Ovary (tissue), 9 donors: ENCODE results near the gene ANKRD60. TPM values are rescaled to one million over a fixed set of nuclear protein-coding genes. Genes with fewer than 3 reads are reported as not detected.

ENCODE experiments used
- DNase-seq, 5 donors: peaks; one replicate each; pipeline ENCODE4 v3.0.0-alpha.2; 2019 to 2020
- H3K27ac ChIP-seq, 2 donors: fragments of 200-600 bp; one replicate each; pipeline versions ENCODE4 v1.5.1 to v1.8.0; 2019 to 2022
- H3K27me3 ChIP-seq: fragments of 200-600 bp; one replicate; pipeline ENCODE4 v1.8.0; 2022
- H3K36me3 ChIP-seq: fragments of 200-600 bp; sonication (generic); one replicate; pipeline ENCODE4 v1.5.1; 2019
- H3K4me1 ChIP-seq: one replicate; pipeline ENCODE4 v1.8.1; 2013; ENCODE audit warnings: mild to moderate bottlenecking, moderate library complexity; ENCODE audit not compliant: insufficient read depth
- H3K4me3 ChIP-seq: fragments of 200-600 bp; sonication (generic); one replicate; pipeline ENCODE4 v1.5.1; 2017
- H3K9me3 ChIP-seq, 2 donors: fragments of 200-600 bp in 1 of 2; sonication (generic) in 1 of 2; one replicate each; pipeline versions ENCODE4 v1.5.1 to v1.8.1; 2013 to 2019; ENCODE audit warnings: mild to moderate bottlenecking in 1 of 2, moderate library complexity in 1 of 2
- EP300 ChIP-seq: sonication (generic); formaldehyde crosslinking; IDR thresholded peaks from one replicate; pipeline ENCODE4 v1.6.1; 2017; ENCODE audit warnings: antibody characterized with exemption
- POLR2A ChIP-seq: fragments of 450-650 bp; IDR thresholded peaks from one replicate; pipeline ENCODE4 v1.6.1; 2017; ENCODE audit warnings: antibody characterized with exemption, mild to moderate bottlenecking, moderate library complexity
- WGBS, 3 donors: extraction: QIAGEN DNeasy Blood & Tissue Kit in 1 of 3; methylation state at CpG; one replicate each; pipeline versions ENCODE4 v1.1.5 to v1.1.7; 2013 to 2017; 5-methylcytosine and 5-hydroxymethylcytosine counted together
- intact Hi-C, 4 donors: fragments of 100-400 bp; cut with DNase I; formaldehyde crosslinking; loops; one replicate each; pipeline versions ENCODE4 v1.11.0 to v1.15.1; 2022 to 2023
- polyA plus RNA-seq, 2 donors: library from polyadenylated mRNA; stranded (reverse); fragments of 200-250 nt in 1 of 2; fragments of 350-450 nt in 1 of 2; fragmentation: Illumina TruSeq in 1 of 2; extraction: RNeasy Lipid Tissue Mini Kit (QIAGEN cat#74804) in 1 of 2; gene quantifications; one replicate each; pipeline ENCODE4 v1.2.3, GENCODE V29; 2013 to 2014
- total RNA-seq, 7 donors: library from RNA; depleted of rRNA in 2 of 7; stranded (reverse); fragments of >200 nt in 2 of 7; fragmentation: NEBNext Ultra II Directional in 3 of 7; extraction: Animal tissue kit (Norgen Biotek cat#: 25700) in 3 of 7; gene quantifications; one replicate each; pipeline versions ENCODE4 v1.1.0 to v1.2.4, GENCODE V29; 2016 to 2023
- TF ChIP-seq, protein P1 (sequence below), 3 donors: fragments of 450-650 bp in 2 of 3; fragments of 200-600 bp in 1 of 3; IDR thresholded peaks; one replicate each; pipeline versions ENCODE4 v1.5.1 to v1.8.0; 2016 to 2022; ENCODE audit warnings: antibody characterized with exemption in 3 of 3, mild to moderate bottlenecking in 1 of 3
- donor health status: DM: no; HTN: no; CAD: no; lungs with moderate emphysema.
- donor health status: DM: no; HTN: no; CAD: no.
- donor health status: Bipolar disorder and iron deficiency.
- donor health status: DM: yes; HTN: yes; CAD: no.
- donor health status: DM: no; HTN: no; CAD: no.
- donor health status: DM: yes; HTN: yes; CAD: no.

ANKRD60 gene
- total and polyA plus RNA-seq, 9 donors: not detected

DNA sequence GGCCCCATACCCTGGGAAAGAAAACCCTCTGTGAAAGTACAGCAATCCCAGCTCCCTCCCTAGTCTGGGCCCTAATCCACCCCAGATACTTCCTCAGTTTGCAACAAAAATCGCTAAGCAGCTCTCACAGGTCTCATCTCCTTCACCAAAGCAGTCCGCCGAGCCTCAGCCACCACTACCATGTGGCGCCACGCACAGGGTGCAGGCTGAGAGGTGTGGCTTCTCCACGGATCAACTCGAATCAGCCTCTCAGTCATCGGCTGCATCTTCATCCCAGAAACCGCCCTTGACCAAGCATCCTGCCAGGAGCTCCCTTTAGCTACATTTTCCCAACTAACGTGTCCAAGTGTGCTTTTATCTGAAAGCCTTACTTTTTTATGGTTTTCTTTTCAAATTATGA lies 50.7 kb downstream of the ANKRD60 start:
- Histone ChIP-seq H3K4me1 (peaks cover 12% of the 10 kb centered on the region), H3K36me3 (no peaks in the 10 kb centered on the region), H3K27me3 (no peaks in the 10 kb centered on the region), H3K4me3 (no peak overlapping the region), H3K27ac (no peak overlapping the region), H3K9me3 (no peaks in the 10 kb centered on the region)
- TF ChIP-seq EP300: no peak
- no peak for TF ChIP-seq POLR2A
- TF ChIP-seq, protein P1, sequence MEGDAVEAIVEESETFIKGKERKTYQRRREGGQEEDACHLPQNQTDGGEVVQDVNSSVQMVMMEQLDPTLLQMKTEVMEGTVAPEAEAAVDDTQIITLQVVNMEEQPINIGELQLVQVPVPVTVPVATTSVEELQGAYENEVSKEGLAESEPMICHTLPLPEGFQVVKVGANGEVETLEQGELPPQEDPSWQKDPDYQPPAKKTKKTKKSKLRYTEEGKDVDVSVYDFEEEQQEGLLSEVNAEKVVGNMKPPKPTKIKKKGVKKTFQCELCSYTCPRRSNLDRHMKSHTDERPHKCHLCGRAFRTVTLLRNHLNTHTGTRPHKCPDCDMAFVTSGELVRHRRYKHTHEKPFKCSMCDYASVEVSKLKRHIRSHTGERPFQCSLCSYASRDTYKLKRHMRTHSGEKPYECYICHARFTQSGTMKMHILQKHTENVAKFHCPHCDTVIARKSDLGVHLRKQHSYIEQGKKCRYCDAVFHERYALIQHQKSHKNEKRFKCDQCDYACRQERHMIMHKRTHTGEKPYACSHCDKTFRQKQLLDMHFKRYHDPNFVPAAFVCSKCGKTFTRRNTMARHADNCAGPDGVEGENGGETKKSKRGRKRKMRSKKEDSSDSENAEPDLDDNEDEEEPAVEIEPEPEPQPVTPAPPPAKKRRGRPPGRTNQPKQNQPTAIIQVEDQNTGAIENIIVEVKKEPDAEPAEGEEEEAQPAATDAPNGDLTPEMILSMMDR (IDR thresholded peaks at IDR 0.05): no peak
- 85 to 92% (median 88%) methylated on average over 10 of the region's 10 CpGs for WGBS, 3 donors
- intact Hi-C loops: loop anchor here in 3 of 4 donors (2.0 to 10.0 kb wide), 3 partner anchors 45 to 523 kb away; no protein-coding TSS in a partner anchor
- no peak for DNase-seq

DNA sequence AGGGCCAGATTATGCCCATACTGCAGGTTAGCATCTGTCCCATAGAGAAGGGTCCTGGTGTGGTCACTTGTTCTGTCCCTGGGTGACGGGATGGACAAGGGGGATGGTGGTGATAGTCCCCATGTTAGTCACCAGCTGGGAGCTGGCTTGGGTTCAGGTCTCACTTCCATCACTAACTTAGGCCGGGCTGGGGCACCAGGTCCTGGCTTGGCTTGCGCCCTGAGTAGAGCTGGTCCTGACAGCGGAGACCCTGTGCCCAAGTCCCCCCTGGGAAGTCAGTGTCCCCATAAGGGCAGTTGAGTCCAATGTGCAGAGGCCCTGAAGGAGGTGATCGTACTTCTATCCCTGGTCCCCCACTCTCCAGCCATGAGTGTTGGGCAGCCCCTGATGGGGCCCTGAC lies 52.6 kb downstream of the ANKRD60 start:
- Histone ChIP-seq H3K36me3 (no peaks in the 10 kb centered on the region), H3K9me3 (no peaks in the 10 kb centered on the region), H3K27me3 (no peaks in the 10 kb centered on the region), H3K4me3 (no peak overlapping the region), H3K4me1 (peaks cover 12% of the 10 kb centered on the region), H3K27ac (peak overlapping the region; percentile 65 to 85)
- intact Hi-C loops: loop anchor here in 1 of 4 donors (5.0 to 10.0 kb wide), 2 partner anchors 44 to 181 kb away; no protein-coding TSS in a partner anchor
- WGBS, 3 donors: 96 to 100% (median 98%) methylated on average over 5 of the region's 5 CpGs
- TF ChIP-seq EP300: no peak
- TF ChIP-seq, protein P1 (IDR thresholded peaks at IDR 0.05): no peak
- TF ChIP-seq POLR2A: no peak
- peak in 2 of 5 donors; percentile 40 to 45 for DNase-seq

DNA sequence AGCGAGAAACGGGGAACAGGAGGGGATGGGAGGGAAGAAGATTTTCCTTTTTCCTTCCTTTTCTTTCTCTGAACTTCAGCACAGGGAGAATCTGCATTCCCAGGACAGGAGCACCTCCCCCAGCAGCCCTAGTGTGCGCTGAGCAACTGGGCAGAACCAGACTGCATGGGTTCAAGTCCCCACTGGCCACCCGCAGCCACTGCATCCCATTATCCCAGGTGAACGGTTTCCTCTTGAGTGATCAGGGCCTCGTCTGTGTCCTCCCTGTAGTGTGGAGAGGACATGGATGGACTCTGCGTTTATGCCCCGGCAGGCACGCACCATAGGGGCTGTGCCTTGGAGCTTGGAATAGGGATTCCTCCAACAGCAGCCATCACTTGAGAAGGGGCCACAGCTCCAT lies 53.0 kb downstream of the ANKRD60 start:
- WGBS, 3 donors: 69 to 74% (median 70%) methylated on average over 9 of the region's 9 CpGs
- TF ChIP-seq EP300: no peak
- TF ChIP-seq, protein P1 (IDR thresholded peaks at IDR 0.05): no peak
- TF ChIP-seq POLR2A: no peak
- no peak overlapping the region for H3K4me3 ChIP-seq
- H3K9me3 ChIP-seq: no peaks in the 10 kb centered on the region
- H3K4me1 ChIP-seq: peaks cover 12% of the 10 kb centered on the region
- intact Hi-C loops: loop anchor here in 1 of 4 donors (5.0 to 10.0 kb wide), 2 partner anchors 43 to 181 kb away; no protein-coding TSS in a partner anchor
- H3K36me3 ChIP-seq: no peaks in the 10 kb centered on the region
- peak overlapping the region; percentile 65 to 85 for H3K27ac ChIP-seq
- peak in 2 of 5 donors; percentile 41 to 44 for DNase-seq
- H3K27me3 ChIP-seq: no peaks in the 10 kb centered on the region

DNA sequence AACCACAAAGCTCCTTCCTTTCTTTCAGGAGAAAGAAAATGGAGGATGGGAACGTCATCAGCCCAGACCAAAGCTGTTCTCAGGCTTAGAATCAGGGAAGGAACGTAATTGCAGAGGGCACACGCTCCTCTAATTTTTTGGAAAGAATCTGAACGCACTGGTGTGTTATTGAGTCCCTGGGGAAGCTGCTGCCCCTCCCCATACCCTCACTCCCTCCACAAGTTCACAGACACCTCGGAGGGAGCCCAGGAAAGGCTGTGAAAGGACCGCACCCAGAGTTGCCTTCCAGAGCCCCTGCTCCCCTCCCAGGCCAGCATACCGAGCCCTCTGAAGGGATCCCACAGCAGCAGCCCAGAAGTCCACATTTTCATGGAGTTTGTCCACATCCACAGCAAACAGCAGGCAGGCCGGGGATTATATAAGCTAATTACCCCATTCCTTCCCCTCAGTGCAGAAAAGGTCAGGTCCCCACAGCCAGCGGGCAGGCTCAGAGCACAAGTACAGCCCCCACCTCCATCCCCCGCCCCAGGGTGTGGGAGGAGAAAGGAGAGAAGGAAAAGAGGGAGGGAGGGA lies 53.7 kb downstream of the ANKRD60 start:
- intact Hi-C loops: loop anchor here in 1 of 4 donors (5.0 to 10.0 kb wide), 2 partner anchors 42 to 180 kb away; no protein-coding TSS in a partner anchor
- Histone ChIP-seq H3K4me3 (peak overlapping the region; percentile 31), H3K27ac (peak overlapping the region; percentile 65 to 85), H3K4me1 (peaks cover 11% of the 10 kb centered on the region), H3K36me3 (no peaks in the 10 kb centered on the region), H3K27me3 (no peaks in the 10 kb centered on the region), H3K9me3 (no peaks in the 10 kb centered on the region)
- DNase-seq: peak; percentile 74 to 86 (median 79)
- TF ChIP-seq POLR2A (no peak), EP300 (peak; percentile 2)
- TF ChIP-seq, protein P1 (IDR thresholded peaks at IDR 0.05): no peak
- WGBS, 3 donors: 4 to 8% (median 8%) methylated on average over 10 of the region's 10 CpGs
